ENCODE results near the gene CLIC4. TPM values are rescaled to one million over a fixed set of nuclear protein-coding genes. Genes with fewer than 3 reads are reported as not detected.
"Not testable (repeated sequence)": the region's sequence is repeated elsewhere in the genome, so short reads cannot be mapped to it uniquely, and the experiment has no call there.

Gene CLIC4
- total RNA-seq, 1 donor from 2014 or later, result 358 TPM

DNA sequence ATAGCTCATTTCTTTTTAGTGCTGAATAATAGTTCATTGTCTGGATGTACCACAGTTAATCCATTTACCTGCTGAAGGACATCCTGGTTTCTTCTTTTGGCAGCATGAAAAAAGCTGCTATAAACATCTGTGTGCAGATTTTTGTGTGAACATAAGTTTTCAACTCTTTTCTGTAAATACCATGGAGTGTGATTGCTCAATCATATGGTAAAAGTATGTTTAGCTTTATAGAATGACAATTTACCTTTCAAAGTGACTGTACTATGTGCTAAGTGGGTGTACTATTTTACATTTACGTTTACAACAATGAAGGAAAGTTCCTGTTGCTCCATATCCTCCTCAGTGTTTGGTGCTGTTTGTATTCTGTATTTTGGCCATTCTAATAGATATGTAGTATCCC lies 135.8 kb downstream of the CLIC4 start:
- no peak for ATAC-seq
- intact Hi-C loops (cut with micrococcal nuclease), result no loop called here
- no peak for DNase-seq

DNA sequence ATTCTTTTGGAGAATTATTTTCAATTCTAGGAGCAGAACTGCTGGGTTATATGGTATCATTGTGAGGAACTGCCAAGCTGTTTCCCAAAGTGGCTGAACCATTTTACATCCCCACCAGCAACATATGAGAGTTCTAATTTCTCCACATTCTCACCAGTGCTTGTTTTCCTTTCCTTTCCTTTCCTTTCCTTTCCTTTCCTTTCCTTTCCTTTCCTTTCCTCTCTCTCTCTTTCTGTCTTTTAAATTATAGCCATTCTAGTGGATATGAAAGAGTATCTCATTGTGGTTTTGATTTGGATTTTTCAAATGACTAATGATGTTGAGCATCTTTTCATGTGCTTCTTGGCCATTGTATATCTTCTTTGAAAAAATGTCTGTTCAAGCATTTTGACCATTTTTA lies 139.5 kb downstream of the CLIC4 start:
- intact Hi-C loops (cut with micrococcal nuclease), result no loop called here
- no peak for DNase-seq
- ATAC-seq, result no peak

- DNase-seq, result no peak
- no peak for ATAC-seq
- intact Hi-C loops (cut with micrococcal nuclease), result no loop called here
Measured at GRCh38 chr1:24886241-24886640, 141.0 kb downstream of the CLIC4 start.

- intact Hi-C loops (cut with micrococcal nuclease), result no loop called here
- DNase-seq (no peak), ATAC-seq (no peak)
Measured at GRCh38 chr1:24888061-24888970, 143.1 kb downstream of the CLIC4 start.

GRCh38 chr1:24888971-24889676 lies 143.9 kb downstream of the CLIC4 start:
- intact Hi-C loops (cut with micrococcal nuclease), result no loop called here
- DNase-seq (no peak), ATAC-seq (no peak)

GRCh38 chr1:24890887-24891286 lies 145.6 kb downstream of the CLIC4 start:
- no peak for ATAC-seq
- DNase-seq, result no peak
- intact Hi-C loops (cut with micrococcal nuclease), result no loop called here

DNA sequence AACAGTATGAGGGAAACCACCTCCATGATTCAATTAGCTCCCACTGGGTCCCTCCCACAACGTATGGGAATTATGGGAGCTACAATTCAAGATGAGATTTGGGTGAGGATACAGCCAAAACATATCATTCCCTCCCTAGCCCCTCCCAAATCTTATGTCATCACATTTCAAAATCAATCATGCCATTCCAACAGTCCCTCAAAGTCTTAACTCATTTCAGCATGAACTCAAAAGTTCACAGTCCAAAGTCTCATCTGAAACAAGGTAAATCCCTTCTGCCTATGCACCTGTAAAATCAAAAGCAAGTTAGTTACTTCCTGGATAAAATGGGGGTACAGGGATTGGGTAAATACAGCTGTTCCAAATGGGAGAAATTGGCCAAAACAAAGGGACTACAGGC lies 146.1 kb downstream of the CLIC4 start:
- DNase-seq; intact Hi-C loops (cut with micrococcal nuclease); ATAC-seq: not testable (repeated sequence)

GRCh38 chr1:24892188-24893153 lies 147.2 kb downstream of the CLIC4 start:
- intact Hi-C loops (cut with micrococcal nuclease), result no loop called here
- no peak for DNase-seq
- no peak for ATAC-seq

DNA sequence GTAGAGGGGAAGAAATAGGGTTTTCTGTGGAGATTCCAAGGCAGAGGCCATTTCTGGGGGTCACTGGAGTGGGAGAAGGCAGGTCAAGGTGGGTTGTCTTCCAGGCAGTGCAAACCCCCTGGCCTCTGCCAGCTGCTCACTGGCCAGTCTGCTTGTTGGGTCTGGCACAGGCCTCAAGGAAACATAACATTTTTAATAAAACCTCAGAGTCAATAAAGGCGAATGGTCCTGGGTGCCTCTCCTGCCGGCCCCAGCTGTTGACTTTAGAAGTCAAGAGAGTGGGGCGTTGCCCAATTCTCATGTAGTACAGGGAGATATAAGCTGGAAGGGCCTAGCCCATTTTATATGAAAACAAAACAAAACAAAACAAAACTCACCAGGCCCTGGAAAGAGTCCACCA lies 148.2 kb downstream of the CLIC4 start:
- intact Hi-C loops (cut with micrococcal nuclease), result no loop called here
- DNase-seq (no peak), ATAC-seq (no peak)

Other genes starting within 250 kb of the CLIC4 start
- 6.4 TPM for gene RCAN3, start 242.6 kb upstream of the CLIC4 start, total RNA-seq
- gene NCMAP, start 189.4 kb upstream of the CLIC4 start, total RNA-seq, result 0.27 TPM
- gene SRRM1, start 102.1 kb upstream of the CLIC4 start, total RNA-seq, result 65.5 TPM
- 0.89 TPM for gene RUNX3, start 184.8 kb downstream of the CLIC4 start, total RNA-seq